HFF-Myc (cell line): Measurements from ENCODE around the gene HS6ST2.
"Not testable (repeated sequence)": the region's sequence is repeated elsewhere in the genome, so short reads cannot be mapped to it uniquely, and the experiment has no call there.

Source experiments
- DNase-seq: peaks from one replicate; pipeline ENCODE4 v3.0.0-alpha.2; 2011; ENCODE audit warnings: low read depth; ENCODE audit errors: extremely low read depth
- H3K4me3 ChIP-seq: replicated peaks from 2 replicates; pipeline ENCODE4 v1.5.1; 2011; ENCODE audit warnings: low read depth, mild to moderate bottlenecking, control low read depth, low read length
- CTCF ChIP-seq: IDR thresholded peaks from 2 replicates; pipeline ENCODE4 v1.5.1; 2012; ENCODE audit warnings: mild to moderate bottlenecking, low read depth, low read length, control low read depth; ENCODE audit errors: missing control alignments

HS6ST2 gene

DNA sequence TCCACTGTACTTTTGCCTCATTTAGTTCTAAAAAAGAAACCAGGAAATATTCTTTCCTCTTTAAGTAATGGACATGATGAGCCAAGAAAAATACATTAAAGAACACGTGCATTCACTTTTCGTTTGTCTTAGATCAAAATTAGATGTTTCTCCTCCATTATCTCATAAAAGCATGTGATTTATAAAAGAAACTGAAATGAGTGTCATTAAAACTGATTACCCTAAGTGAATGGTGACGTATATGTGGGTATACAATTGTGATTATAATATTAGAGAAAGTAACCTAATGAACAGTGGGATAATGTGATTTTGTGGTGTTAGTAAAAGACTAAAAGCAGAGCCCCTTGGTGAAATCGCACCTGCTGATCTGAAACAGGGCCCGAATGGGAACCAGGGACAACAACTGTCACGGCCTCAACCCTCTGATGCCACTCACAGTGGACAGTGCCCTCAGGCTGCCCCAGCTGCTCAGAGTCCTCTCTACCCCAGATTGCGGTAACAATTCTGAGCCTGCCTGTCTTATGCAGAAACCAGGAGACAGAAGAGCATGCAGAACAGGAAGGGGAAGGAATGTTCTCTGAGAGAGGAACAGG lies 25.7 kb upstream of the HS6ST2 start:
- DNase-seq, result no peak
- TF ChIP-seq CTCF, result no peak
- no peak overlapping the region for H3K4me3 ChIP-seq

DNA sequence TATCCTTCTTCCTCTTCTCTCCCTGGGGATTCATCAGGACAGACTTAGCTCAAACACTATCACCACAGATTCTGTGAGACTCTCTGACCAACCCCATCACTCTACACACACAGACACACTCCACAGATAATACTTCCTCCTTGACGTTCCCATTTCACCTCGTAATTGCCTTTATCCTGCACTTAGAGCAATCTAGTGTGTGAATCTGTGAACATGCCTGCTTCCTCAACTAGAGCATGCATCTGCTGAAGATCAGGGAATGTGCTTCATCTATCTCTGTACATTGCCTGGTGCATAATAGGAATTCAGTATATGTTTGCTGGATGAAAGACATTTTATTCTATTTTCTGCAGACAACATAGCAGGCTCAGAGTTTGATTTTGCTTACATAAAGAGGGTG lies 25.1 kb upstream of the HS6ST2 start:
- no peak for DNase-seq
- TF ChIP-seq CTCF, result no peak
- no peak overlapping the region for H3K4me3 ChIP-seq

- not testable (repeated sequence) for DNase-seq, H3K4me3 ChIP-seq
These were observed 21.6 kb upstream of the HS6ST2 start for GRCh38 chrX:132980035-132980434.

DNA sequence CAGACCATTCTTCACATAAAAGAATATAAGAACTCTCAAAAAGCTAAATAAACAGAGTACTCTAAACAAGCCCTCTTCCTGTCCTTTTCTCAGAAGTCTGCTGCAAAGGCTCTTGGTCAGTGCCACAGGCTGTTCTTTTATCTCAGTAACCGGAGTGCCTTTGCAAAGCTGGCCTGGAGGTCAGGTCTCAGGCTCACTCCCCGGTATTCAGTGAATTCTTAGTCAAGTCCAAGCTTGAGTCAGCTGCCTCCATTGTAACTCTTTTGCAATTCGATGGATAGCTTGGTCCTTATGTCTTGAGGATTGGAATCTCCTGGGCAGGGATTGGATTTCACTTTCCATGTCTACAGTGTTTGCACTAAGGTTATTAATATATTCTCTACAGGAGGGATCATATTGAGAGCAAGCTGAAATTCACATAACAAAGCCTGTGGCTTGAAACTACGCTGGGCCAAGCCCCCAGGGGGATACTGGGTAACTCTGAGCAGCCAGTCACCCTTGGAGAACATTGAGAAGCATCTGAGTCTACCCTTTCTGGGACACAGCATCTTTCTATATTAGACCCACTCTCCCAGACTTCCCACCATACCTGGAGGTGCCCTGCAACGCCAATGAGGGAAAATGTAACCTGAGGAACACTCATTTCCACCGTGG lies 10.0 kb upstream of the HS6ST2 start:
- DNase-seq, result no peak
- TF ChIP-seq CTCF, result no peak
- H3K4me3 ChIP-seq, result no peak overlapping the region

DNA sequence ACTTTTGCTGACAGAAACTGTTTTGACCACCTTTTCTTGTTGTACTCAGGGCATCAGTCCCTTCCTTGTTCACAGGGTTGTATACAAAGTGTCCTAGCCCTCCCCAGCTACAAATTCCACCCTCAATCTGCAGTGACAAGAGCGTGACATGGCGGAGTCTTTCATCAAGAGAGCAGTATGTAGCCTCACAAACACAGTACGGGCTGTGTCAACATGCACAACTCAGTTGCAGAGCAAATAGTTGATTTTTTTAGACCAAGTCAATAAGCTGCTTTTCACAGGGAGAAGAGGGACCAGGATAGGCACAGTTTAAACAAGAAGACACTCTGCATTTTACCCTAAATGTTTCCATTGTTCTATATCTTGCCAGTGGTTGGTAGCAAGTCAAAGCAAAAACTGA lies 8.6 kb upstream of the HS6ST2 start:
- H3K4me3 ChIP-seq, result no peak overlapping the region
- no peak for DNase-seq
- no peak for TF ChIP-seq CTCF

DNA sequence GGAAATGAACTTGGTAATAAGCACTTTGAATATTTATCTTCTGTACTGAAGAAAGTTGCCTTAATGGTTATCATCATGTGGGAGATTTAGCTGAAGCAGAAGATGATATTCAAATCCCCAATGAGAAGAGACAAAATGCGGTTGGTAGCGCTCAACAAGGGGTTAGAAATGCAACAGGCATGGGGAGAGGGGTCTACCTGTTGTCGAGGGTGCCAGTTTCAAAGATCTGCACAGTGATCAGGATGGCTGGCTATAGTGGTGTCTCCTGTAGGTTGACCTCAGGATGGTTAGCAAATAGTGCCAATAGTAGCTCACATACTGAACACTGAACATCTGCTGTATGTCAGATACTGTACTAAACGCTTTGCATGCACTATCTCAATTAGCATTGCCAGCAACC lies 7.0 kb upstream of the HS6ST2 start:
- TF ChIP-seq CTCF, result no peak
- no peak for DNase-seq
- no peak overlapping the region for H3K4me3 ChIP-seq

GRCh38 chrX:132961511-132961910 lies 3.1 kb upstream of the HS6ST2 start:
- TF ChIP-seq CTCF, result no peak
- H3K4me3 ChIP-seq, result no peak overlapping the region
- DNase-seq, result no peak
